Erythroblast (primary cell): ENCODE results near the gene LRRC28.
"Not testable (repeated sequence)": the region's sequence is repeated elsewhere in the genome, so short reads cannot be mapped to it uniquely, and the experiment has no call there.

Source experiments
- DNase-seq, 2 experiments: peaks; one replicate each; lab custom pipeline; 2025; lab: John Stamatoyannopoulos, UW
- GATA1 ChIP-seq: IDR thresholded peaks from 2 replicates; pipeline ENCODE4 v1.6.1; 2011; ENCODE audit warnings: low read depth, mild to moderate bottlenecking, control low read depth, low read length, moderate library complexity
- POLR2A ChIP-seq: IDR thresholded peaks from 2 replicates; pipeline ENCODE4 v1.6.1; 2011; ENCODE audit warnings: mild to moderate bottlenecking, low read length

Gene LRRC28

GRCh38 chr15:99250857-99251841 is at the start of gene LRRC28:
Gene LRRC28 (plus strand): TSS chr15:99251481. CDS start chr15:99255958, 4,477 bp downstream.
- TF ChIP-seq POLR2A (peak; percentile 98), GATA1 (no peak)
- peak; percentile 98 for DNase-seq

GRCh38 chr15:99202176-99202552 is 49.1 kb upstream of the LRRC28 start:
- no peak for DNase-seq
- no peak for TF ChIP-seq POLR2A
- TF ChIP-seq GATA1 = no peak

DNA sequence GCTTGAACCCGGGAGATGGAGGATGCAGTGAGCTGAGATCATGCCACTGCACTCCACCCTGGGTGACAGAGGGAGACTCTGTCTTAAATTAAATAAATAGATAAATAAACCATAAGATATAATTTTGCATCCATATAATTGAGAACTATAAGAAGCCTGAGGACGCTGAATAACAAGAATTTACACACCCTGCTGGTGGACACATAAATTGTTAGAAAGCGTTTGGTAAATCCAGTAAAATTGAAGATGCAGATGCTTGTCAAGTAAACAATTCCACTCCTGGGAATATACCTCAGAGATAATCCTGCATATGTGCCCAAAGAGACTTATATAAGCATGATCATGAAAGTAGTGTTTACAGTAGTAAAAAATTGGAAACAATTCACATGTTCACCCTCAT is 43.6 kb upstream of the LRRC28 start:
- TF ChIP-seq POLR2A (no peak), GATA1 (no peak)
- no peak for DNase-seq

DNA sequence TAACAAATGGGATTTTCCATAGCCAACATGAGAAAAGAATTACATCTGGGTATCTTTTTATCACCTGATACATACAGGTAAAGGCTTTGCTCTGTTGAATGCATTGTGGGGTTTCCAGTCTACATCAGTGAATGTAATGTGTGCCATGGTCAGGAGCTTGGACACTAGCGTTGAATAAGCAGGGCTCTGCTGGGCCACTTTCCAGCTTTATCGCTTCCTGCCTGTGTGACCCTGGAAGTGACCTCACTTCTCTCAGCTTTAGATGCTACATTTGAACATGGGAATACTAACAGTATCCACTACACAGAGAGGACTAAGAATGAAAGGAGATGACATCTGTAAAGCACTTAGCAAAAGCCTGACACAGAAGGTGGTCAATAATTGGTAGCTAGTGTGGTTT is 42.0 kb upstream of the LRRC28 start:
- no peak for TF ChIP-seq GATA1
- TF ChIP-seq POLR2A = no peak
- no peak for DNase-seq

DNA sequence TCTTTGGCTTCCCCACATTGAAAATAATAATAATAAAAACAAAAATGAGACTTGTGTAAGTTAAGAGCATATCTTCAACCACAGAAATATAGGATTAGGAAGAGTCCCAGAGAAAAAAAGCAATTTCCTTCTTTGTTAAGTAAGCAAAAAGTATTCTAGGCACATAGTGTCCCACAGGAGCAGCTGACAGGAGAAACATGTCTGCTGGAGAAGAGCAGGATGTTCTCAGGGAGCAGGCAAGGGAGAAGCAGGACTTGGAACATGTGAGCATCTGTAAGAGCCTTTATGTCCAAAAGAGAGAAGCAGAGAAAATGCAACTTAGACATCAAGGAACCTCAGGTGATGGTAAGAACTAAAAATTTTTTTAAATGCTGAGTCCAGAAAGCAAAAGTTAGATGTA is 40.9 kb upstream of the LRRC28 start:
- DNase-seq = no peak
- no peak for TF ChIP-seq GATA1
- TF ChIP-seq POLR2A = no peak

GRCh38 chr15:99211926-99212325 is 39.4 kb upstream of the LRRC28 start:
- TF ChIP-seq GATA1 = no peak
- no peak for TF ChIP-seq POLR2A
- peak in 1 of 2 experiments; percentile 12 for DNase-seq

- DNase-seq = peak in 1 of 2 experiments; percentile 9
- TF ChIP-seq POLR2A (no peak), GATA1 (no peak)
Observed at GRCh38 chr15:99212406-99212805, 38.9 kb upstream of the LRRC28 start.

GRCh38 chr15:99213187-99213811 is 38.0 kb upstream of the LRRC28 start:
- TF ChIP-seq POLR2A (no peak), GATA1 (no peak)
- DNase-seq = peak; percentile 44 to 68

GRCh38 chr15:99224372-99225214 is 26.7 kb upstream of the LRRC28 start:
- TF ChIP-seq POLR2A = no peak
- no peak for TF ChIP-seq GATA1
- no peak for DNase-seq

DNA sequence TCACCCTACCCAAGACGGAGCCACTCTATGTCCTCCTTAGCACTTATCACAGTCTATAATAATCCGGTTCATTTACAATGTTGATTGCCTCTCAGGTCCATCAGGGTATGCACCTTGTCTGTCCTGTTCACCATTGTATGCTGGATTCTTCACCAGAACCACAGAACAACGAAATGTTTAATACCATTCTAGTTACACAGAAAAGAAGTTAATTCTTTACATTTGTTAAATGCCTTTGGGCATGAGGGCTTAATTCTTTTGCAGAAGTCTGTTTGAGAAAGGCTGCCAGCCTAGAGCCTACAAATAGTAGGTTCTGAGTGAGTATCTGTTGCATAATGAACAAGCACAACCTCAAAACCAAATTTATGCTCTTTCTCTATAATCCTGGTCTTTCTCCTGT is 24.5 kb upstream of the LRRC28 start:
- no peak for DNase-seq
- TF ChIP-seq GATA1 (no peak), POLR2A (no peak)

DNA sequence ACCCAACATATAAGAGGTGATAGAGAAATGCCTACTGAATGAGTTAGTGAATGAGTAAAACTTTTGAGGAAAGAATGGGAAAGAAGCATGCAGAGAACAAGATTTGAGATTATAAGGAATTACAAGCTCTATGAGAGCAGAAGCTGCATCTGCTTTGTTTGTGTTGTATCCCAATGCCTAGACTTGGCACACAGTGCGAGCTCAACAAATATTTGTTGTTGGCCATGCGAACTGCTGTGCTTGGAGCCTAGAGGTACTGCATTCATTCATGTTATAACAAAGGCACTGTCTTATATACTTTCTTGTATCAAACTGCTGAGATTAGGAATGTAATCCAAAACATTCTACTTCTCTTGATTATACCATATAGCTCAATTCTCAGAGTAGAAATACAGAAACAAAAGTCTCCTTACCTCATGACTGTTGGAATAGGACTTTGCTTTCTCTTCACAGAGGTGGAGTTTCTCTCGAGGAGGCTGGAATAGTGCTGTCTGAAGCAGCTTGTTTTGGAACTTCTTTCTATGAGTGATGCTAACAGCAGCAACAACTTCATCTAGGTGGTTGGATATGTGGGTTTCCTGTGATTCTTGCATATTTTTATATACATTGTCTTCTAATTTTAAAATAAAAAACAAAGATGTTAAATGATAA is 23.0 kb upstream of the LRRC28 start:
- no peak for DNase-seq
- TF ChIP-seq GATA1 = no peak
- no peak for TF ChIP-seq POLR2A

DNA sequence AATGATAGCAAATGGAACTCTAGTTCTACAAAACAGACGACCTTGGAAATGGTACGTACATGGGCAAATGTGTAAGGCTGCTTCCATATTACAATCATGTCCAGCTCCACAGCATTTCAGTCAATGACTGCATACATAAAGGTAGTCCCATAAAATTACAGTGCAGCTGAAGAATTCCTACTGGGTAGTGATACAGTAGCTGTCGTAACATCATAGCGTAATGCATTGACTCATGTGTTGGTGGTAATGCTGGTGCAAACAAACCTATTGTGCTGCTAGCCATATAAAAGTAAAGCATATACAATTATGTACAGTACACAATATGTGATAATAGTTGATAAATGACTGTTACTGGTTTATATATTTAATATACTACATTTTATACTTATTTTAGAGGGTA is 20.4 kb upstream of the LRRC28 start:
- no peak for DNase-seq
- TF ChIP-seq POLR2A (no peak), GATA1 (no peak)

- no peak for DNase-seq
- TF ChIP-seq GATA1 (no peak), POLR2A (no peak)
Observed at GRCh38 chr15:99232740-99233139, 18.5 kb upstream of the LRRC28 start.

- DNase-seq = not testable (repeated sequence)
Observed at GRCh38 chr15:99234160-99234559, 17.1 kb upstream of the LRRC28 start.
